HepG2 (cell line): ENCODE results near the gene ZNF341. TPM values are rescaled to one million over a fixed set of nuclear protein-coding genes. Genes with fewer than 3 reads are reported as not detected.

Source experiments
- ATAC-seq: fragments of 200-7000 bp; cut with Tn5 transposase; 3 replicates; pipeline ENCODE4 v1.9.1; 2020; ENCODE audit warnings: mild to moderate bottlenecking, moderate library complexity
- BruUV-seq: library from RNA; stranded (reverse); fragments of 400-500 nt; replicated peaks from 2 replicates; lab custom pipeline; 2021; lab: Mats Ljungman, UMichigan
- CTCF ChIA-PET: fragments of 300-600 bp; formaldehyde crosslinking; extraction: SDS; loops from one replicate; lab custom pipeline; 2021; ENCODE audit warnings: low total read pairs, inconsistent platforms, low intra/inter-chr PET ratio; lab: Yijun Ruan, JAX
- POLR2A ChIA-PET: fragments of 350-600 bp; sonication (Branson Sonifier 250); formaldehyde crosslinking; loops from one replicate; lab custom pipeline; 2020; ENCODE audit warnings: antibody characterized with exemption, inconsistent platforms; lab: Yijun Ruan, JAX
- DNase-seq: peaks from one replicate; pipeline ENCODE4 v3.0.0-alpha.2; 2015; ENCODE audit warnings: low spot score
- FAIRE-seq: peaks from 3 replicates; lab custom pipeline; 2011; peaks lifted over from hg19 to GRCh38; lab: Jason Lieb, UNC
- H2AFZ ChIP-seq: one replicate; pipeline ENCODE4 v1.6.1; 2011; ENCODE audit warnings: low read length, inconsistent platforms
- H3K27ac ChIP-seq: fragments of 300-600 bp; 3 replicates; pipeline ENCODE4 v1.8.0; 2011; ENCODE audit warnings: mixed run types, mild to moderate bottlenecking, mixed read lengths, low read length, inconsistent platforms; ENCODE audit not compliant: insufficient read depth; ENCODE audit errors: extremely low read length
- H3K27me3 ChIP-seq, 2 experiments: fragments of 200-600 bp in 1 of 2; 2 replicates in 1 of 2; 3 replicates in 1 of 2; pipeline versions ENCODE4 v1.6.0 to v1.8.0; 2011; ENCODE audit warnings: low read length in 2 of 2, mild to moderate bottlenecking in 2 of 2, moderate library complexity in 2 of 2, inconsistent platforms in 1 of 2; ENCODE audit not compliant: insufficient read depth in 2 of 2, control insufficient read depth in 1 of 2
- H3K36me3 ChIP-seq, 2 experiments: fragments of 200-600 bp in 1 of 2; replicated peaks in 1 of 2; 2 replicates in 1 of 2; 3 replicates in 1 of 2; pipeline versions ENCODE4 v1.5.1 to v1.8.0; 2011; ENCODE audit warnings: low read length in 2 of 2, inconsistent platforms in 1 of 2; ENCODE audit not compliant: insufficient read depth in 2 of 2, control insufficient read depth in 1 of 2
- H3K4me1 ChIP-seq: 2 replicates; pipeline ENCODE4 v1.5.1; 2012; ENCODE audit warnings: low read length, inconsistent platforms; ENCODE audit not compliant: insufficient read depth
- H3K4me2 ChIP-seq: 2 replicates; pipeline ENCODE4 v1.6.0; 2011; ENCODE audit warnings: low read depth, low read length, inconsistent platforms
- H3K4me3 ChIP-seq, 3 experiments: fragments of 200-600 bp in 1 of 3; sonication (generic), shearing (Covaris generic) in 1 of 3; replicated peaks in 1 of 3; 2 replicates each; pipeline ENCODE4 v1.5.1; 2011 to 2016; ENCODE audit warnings: low read length in 3 of 3, inconsistent platforms in 2 of 3, low read depth in 2 of 3, mild to moderate bottlenecking in 2 of 3, control low read depth in 1 of 3, mixed read lengths in 1 of 3; ENCODE audit not compliant: insufficient read depth in 1 of 3
- H3K79me2 ChIP-seq: one replicate; pipeline ENCODE4 v1.6.1; 2011; ENCODE audit warnings: low read length, inconsistent platforms; ENCODE audit not compliant: insufficient read depth
- H3K9ac ChIP-seq: 2 replicates; pipeline ENCODE4 v1.6.0; 2011; ENCODE audit warnings: mild to moderate bottlenecking, low read depth, low read length, inconsistent platforms; ENCODE audit not compliant: insufficient read depth
- H3K9me3 ChIP-seq: 2 replicates; pipeline ENCODE4 v1.5.1; 2012; ENCODE audit warnings: mild to moderate bottlenecking, low read length
- H4K20me1 ChIP-seq: 2 replicates; pipeline ENCODE4 v1.6.0; 2011; ENCODE audit warnings: inconsistent platforms, mild to moderate bottlenecking, low read length, moderate library complexity; ENCODE audit not compliant: insufficient read depth
- ELF3 ChIP-seq: IDR thresholded peaks from 2 replicates; pipeline ENCODE4 v1.6.1; 2016; ENCODE audit warnings: missing genetic modification reagents, missing compliant biosample characterization
- IRF9 ChIP-seq: sonication (generic); formaldehyde crosslinking; IDR thresholded peaks from 2 replicates; pipeline ENCODE4 v1.8.0; 2022; ENCODE audit warnings: missing genetic modification reagents, mild to moderate bottlenecking, borderline replicate concordance
- JUN ChIP-seq: sonication (generic); formaldehyde crosslinking; IDR thresholded peaks from 2 replicates; pipeline ENCODE4 v1.4.0; 2020; ENCODE audit warnings: mild to moderate bottlenecking, missing genetic modification reagents
- KMT2A ChIP-seq: sonication (generic); formaldehyde crosslinking; IDR thresholded peaks from 2 replicates; pipeline ENCODE4 v1.4.0; 2020; ENCODE audit warnings: missing genetic modification reagents
- PCBP2 ChIP-seq: fragments of 200-400 bp; formaldehyde crosslinking; optimal IDR thresholded peaks from 2 replicates; pipeline ENCODE3; 2018; ENCODE audit warnings: low read length, low read depth; ENCODE audit not compliant: poor library complexity, severe bottlenecking
- PPARG ChIP-seq: conservative IDR thresholded peaks from 2 replicates; pipeline ENCODE4 v1.6.1; 2016; ENCODE audit warnings: missing biosample characterization, missing genetic modification reagents
- ZFP82 ChIP-seq: sonication (generic); formaldehyde crosslinking; IDR thresholded peaks from 2 replicates; pipeline ENCODE4 v1.5.1; 2020; ENCODE audit warnings: mild to moderate bottlenecking, missing genetic modification reagents, borderline replicate concordance
- ZMYM4 ChIP-seq: sonication (generic); formaldehyde crosslinking; IDR thresholded peaks from 2 replicates; pipeline ENCODE4 v1.8.1; 2023; ENCODE audit warnings: mild to moderate bottlenecking, missing genetic modification reagents
- WGBS: methylation state at CpG from one replicate; pipeline ENCODE4 v1.1.6; 2017; ENCODE audit warnings: low lambda C conversion rate; 5-methylcytosine and 5-hydroxymethylcytosine counted together
- in situ Hi-C: cut with HindIII; loops from 2 replicates; pipeline ENCODE4 v1.10.0; 2017; ENCODE audit warnings: low pct_unique_long_range_greater_than_20kb; ENCODE audit not compliant: extremely low pct_ligation_motif_present
- intact Hi-C: fragments of 100-400 bp; cut with micrococcal nuclease; formaldehyde crosslinking; loops from one replicate; pipeline ENCODE4 v1.10.0; 2022; ENCODE audit not compliant: unreplicated experiment
- polyA plus RNA-seq, 8 experiments: library from polyadenylated mRNA; depleted of rRNA in 3 of 8; stranded (reverse) in 7 of 8; unstranded in 1 of 8; fragments of >200 nt; fragmentation: Illumina TruSeq in 4 of 8; extraction: Trizol in 4 of 8; gene quantifications; 2 replicates each; pipeline versions ENCODE4 v1.2.1 to v1.2.3, GENCODE V29; 2011 to 2016; ENCODE audit warnings: low read depth in 4 of 8, missing spikeins in 1 of 8, mixed read lengths in 1 of 8; ENCODE audit not compliant: insufficient read depth in 1 of 8
- total RNA-seq, 5 experiments: library from RNA; depleted of rRNA; stranded (reverse); fragments of >200 nt; fragmentation: Illumina TruSeq; extraction: Trizol; gene quantifications; 2 replicates each; pipeline ENCODE4 v1.2.3, GENCODE V29; 2016; ENCODE audit warnings: low read depth in 1 of 5

ZNF341 gene
- total and polyA plus RNA-seq, 2 of the 13 experiments (the other 11 are each of a cell fraction or from before 2014, with no cell fraction given) = 1.1 to 2.2 TPM

- no TSS peak for BruUV-seq
- ATAC-seq (no peak), DNase-seq (no peak), FAIRE-seq (no peak)
- Histone ChIP-seq H3K9ac (no peak overlapping the region), H3K4me1 (peaks cover 77% of the 10 kb centered on the region), H3K27ac (no peak overlapping the region), H3K4me3 (no peak overlapping the region), H3K79me2 (no peaks in the 10 kb centered on the region), H4K20me1 (no peaks in the 10 kb centered on the region), H3K36me3 (no peaks in the 10 kb centered on the region), H2AFZ (no peak overlapping the region), H3K27me3 (peaks cover 2 to 4% of the 10 kb centered on the region in 2 experiments; a peak in 2 of 5 replicates), H3K9me3 (no peaks in the 10 kb centered on the region), H3K4me2 (peak overlapping the region; percentile 43)
- intact Hi-C loops = no loop called here
- WGBS = 58% methylated on average over 16 of the region's 16 CpGs
- peak; percentile 99 for TF ChIP-seq PCBP2
- no peak for TF ChIP-seq IRF9 (CRISPR knock-in tag)
- ChIA-PET CTCF (no interaction called here), POLR2A (no interaction called here)
- in situ Hi-C loops = no loop called here
These were observed 21.8 kb upstream of the ZNF341 start for GRCh38 chr20:33709905-33710541.

GRCh38 chr20:33710681-33711445, 20.9 kb upstream of the ZNF341 start:
- Histone ChIP-seq H3K4me2 (peak overlapping the region; percentile 43), H3K27ac (no peak overlapping the region), H3K27me3 (peaks cover 2 to 4% of the 10 kb centered on the region in 2 experiments; a peak in 2 of 5 replicates), H3K4me1 (peaks cover 79% of the 10 kb centered on the region), H3K9ac (no peak overlapping the region), H2AFZ (no peak overlapping the region), H3K9me3 (no peaks in the 10 kb centered on the region), H4K20me1 (no peaks in the 10 kb centered on the region), H3K79me2 (no peaks in the 10 kb centered on the region), H3K36me3 (no peaks in the 10 kb centered on the region), H3K4me3 (peak overlapping the region in 1 of 3 experiments; percentile 14; a peak in 1 of 6 replicates)
- FAIRE-seq (no peak), DNase-seq (peak; percentile 51), ATAC-seq (peak; percentile 44)
- ChIA-PET POLR2A (no interaction called here), CTCF (no interaction called here)
- 7% methylated on average over 14 of the region's 14 CpGs for WGBS
- in situ Hi-C loops = no loop called here
- BruUV-seq = no TSS peak
- intact Hi-C loops = no loop called here
- TF ChIP-seq JUN (CRISPR knock-in tag) (no peak), KMT2A (CRISPR knock-in tag) (no peak), ELF3 (peak; percentile 53; the same call in 1 of the 2 replicates), ZMYM4 (CRISPR knock-in tag) (0 out of 2 replicates have a peak, but pooled peaks have one; percentile 14), PPARG (no peak), ZFP82 (no peak)
